LNCaP clone FGC (cell line): ENCODE data around the gene DRGX.

Source experiments
- DNase-seq: peaks from one replicate; pipeline ENCODE4 v3.0.0-alpha.2; 2011; ENCODE audit warnings: low read depth
- H3K4me3 ChIP-seq: 2 replicates; pipeline ENCODE4 v1.5.1; 2011; ENCODE audit warnings: mild to moderate bottlenecking, low read depth, low read length, control low read depth
- TF ChIP-seq, protein P1 (sequence below): IDR thresholded peaks from 2 replicates; pipeline ENCODE4 v1.5.1; 2012; ENCODE audit warnings: mild to moderate bottlenecking; ENCODE audit not compliant: control insufficient read depth, insufficient read depth; ENCODE audit errors: extremely low read depth

Gene DRGX

DNA sequence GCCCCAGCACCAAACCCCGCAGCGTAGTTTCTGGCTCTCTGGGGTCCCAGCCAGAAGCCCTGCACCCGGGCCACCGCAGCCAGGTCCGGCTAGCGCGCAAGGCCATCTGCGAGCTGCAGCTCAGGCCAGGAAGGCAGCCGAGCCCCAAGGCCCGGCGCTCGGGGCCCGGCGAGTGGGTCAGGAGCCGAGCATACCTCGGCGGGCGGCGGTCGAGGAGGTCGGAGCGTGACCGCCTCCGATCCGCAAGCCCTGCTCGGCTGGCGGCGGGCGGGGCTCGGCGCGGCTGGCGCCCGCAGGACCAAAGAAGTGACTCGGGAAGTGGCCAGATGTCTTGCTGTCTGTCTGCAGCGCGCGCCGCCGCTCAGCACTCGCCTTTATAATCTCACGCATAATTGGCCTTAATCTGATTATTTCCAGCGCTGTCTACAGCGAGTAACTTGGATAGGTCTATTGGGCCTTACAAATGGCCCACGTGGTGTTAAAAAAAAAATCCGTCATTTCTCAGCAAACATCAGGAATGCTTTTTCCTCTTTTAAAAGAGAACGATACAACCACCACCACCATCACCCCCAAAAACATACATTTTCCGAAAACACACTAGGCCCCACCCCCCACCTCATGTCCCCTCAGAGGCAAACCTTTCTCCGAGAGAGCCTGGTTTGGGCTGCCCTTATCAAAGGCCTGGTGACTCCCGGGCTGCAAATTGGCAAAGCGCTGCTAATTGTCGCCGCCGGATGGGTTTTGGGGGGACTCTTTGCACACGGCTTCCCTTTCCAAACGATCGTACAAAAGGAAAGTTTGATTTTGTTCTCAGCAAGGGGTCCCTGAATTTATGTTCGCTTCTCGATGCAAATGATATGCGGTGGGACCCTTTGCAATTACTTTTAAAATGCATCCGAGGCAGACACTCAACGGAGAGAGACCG lies at the start of gene DRGX:
DRGX (minus strand) TSS at position 349 of the 925 bp plus-strand sequence. CDS start 649 bp downstream, outside the sequence.
- H3K4me3 ChIP-seq = no peak within 1 kb of the TSS
- TF ChIP-seq, protein P1, sequence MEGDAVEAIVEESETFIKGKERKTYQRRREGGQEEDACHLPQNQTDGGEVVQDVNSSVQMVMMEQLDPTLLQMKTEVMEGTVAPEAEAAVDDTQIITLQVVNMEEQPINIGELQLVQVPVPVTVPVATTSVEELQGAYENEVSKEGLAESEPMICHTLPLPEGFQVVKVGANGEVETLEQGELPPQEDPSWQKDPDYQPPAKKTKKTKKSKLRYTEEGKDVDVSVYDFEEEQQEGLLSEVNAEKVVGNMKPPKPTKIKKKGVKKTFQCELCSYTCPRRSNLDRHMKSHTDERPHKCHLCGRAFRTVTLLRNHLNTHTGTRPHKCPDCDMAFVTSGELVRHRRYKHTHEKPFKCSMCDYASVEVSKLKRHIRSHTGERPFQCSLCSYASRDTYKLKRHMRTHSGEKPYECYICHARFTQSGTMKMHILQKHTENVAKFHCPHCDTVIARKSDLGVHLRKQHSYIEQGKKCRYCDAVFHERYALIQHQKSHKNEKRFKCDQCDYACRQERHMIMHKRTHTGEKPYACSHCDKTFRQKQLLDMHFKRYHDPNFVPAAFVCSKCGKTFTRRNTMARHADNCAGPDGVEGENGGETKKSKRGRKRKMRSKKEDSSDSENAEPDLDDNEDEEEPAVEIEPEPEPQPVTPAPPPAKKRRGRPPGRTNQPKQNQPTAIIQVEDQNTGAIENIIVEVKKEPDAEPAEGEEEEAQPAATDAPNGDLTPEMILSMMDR = no peak
- DNase-seq = no peak

DNA sequence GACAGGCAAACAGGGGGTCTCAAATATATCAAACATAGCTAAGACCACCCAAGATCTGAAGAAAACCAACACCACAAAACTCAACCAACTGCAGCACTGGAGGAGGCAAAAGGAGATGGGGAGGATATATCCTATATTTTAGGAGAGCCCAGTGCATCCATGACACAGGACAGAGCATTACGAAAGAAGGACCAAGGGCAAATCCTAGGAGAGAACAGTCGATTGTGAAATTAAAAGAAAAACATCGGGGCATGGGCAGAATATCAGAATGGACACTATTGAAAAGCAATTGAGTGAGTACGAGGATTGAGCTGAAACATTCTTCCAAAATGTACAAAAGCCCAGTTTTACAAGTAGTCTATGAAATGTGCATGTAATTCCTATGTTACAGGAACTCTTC lies 48.5 kb upstream of the DRGX start:
- no peak overlapping the region for H3K4me3 ChIP-seq
- DNase-seq = no peak
- TF ChIP-seq, protein P1 = no peak

DNA sequence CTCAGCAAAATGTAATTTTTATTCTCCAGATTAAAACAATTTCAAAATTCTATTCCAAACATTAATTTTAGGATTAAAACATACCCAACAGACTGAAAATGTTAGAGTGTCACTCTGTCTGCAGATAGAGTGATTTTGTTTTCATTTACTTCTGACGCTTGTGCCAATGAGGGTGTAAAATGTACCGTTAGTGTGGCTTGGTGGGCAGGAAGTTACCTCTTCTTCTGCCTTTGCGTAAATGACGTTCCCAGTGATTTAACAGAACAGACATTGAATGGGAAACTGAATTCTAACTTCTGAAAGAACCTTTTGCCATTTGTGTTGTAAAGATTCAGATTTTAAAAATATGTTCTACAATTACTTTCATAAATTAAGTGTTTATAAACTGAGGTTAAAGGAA lies 47.0 kb upstream of the DRGX start:
- no peak overlapping the region for H3K4me3 ChIP-seq
- DNase-seq = no peak
- TF ChIP-seq, protein P1 = no peak

DNA sequence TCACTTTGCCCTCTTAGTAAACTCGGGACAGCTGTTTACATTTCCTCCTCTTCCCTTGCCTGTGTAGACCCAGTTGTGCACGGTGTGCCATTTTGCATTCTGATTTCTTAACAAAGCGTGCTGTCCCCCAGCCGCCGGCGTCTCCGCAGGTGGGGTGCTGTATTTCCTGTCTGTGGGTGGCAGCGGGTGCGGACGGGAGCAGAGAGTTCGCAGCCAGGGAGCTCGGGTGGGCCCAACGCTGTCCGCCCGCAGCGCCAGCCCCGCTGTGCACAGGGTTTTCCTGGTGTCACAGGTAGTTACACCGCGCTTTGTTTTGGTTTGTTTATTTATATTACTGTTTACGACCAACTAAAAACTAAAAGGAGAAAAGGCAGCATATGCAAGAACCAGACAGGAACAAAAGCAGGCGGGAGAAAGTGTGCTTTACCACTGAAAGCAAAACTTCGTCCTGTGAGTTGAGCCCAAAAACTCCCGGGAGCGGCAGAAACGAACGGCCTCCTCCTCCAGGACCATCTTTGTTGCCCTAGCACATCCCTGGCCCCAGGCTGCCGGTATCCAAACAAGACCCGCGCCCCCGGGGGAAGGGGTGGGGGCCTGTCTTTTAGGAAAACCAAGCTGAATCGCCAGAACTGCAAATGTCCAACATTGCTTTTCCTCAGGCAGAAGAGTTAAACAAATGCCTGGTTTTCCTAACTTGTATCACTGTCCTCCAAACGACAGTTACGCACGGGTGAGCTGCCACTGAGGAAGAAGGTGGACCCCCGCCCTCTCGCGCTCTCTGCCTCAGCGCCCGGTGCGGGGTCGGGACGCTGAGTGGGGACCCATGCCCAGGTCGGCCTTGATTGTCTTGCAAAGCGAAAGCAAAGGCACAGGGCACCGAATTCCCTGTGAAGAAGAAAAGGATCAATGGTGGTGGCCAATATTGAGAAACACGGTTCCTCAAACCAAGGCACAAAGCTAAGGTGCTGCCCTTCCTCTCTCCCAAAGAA lies 45.9 kb upstream of the DRGX start:
- TF ChIP-seq, protein P1 = no peak
- no peak overlapping the region for H3K4me3 ChIP-seq
- DNase-seq = no peak

DNA sequence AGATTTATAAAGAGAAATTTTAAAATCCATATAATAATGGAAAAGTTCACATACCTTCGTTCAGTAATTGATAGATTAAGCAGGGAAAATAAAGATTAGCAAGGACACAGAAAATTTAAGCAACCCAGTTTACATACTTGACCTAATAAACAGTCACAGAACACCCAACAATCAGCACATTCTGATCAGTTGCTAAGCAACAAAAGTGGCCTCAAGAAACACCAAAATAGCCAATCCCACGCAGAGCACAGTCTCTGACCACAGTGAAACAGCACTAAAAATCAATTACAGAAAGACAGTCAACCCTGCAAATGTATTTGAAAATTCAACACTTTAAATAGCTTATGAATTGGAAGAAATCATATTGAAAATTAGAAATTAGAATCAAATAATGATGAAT lies 39.3 kb upstream of the DRGX start:
- no peak overlapping the region for H3K4me3 ChIP-seq
- DNase-seq = no peak
- TF ChIP-seq, protein P1 = no peak

DNA sequence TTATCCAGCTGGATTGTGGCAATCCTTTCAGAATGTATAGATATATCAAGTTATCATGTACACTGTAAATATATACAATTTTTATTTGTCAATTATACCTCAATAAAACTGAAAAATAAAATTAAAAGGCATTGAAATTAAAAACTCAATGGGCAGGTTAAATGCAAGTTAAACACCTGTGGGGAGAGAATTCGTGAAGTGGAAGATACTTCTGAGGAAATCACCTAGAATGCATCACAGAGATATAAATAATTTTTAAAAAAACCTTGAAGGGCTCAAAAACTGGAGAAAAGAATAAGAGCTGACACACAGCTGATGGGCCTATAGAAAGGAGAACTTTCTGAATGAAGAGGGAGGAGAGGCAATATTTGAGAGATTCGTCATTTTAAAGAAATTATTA lies 37.2 kb upstream of the DRGX start:
- no peak for DNase-seq
- H3K4me3 ChIP-seq = no peak overlapping the region
- TF ChIP-seq, protein P1 = no peak
